Stomach (tissue), 4 donors: ENCODE measurements around the gene TNK2.

Experiments
- CTCF ChIP-seq, 7 experiments: fragments of 450-650 bp in 4 of 7; fragments of 200-600 bp in 3 of 7; sonication (generic) in 3 of 7; IDR thresholded peaks; one replicate each; pipeline ENCODE4 v1.5.1; 2016 to 2019; ENCODE audit warnings: antibody characterized with exemption in 7 of 7, control low read depth in 2 of 7, mild to moderate bottlenecking in 1 of 7
- POLR2A ChIP-seq, 4 donors: fragments of 450-650 bp; IDR thresholded peaks; one replicate each; pipeline ENCODE4 v1.6.1; 2016; ENCODE audit warnings: antibody characterized with exemption in 4 of 4, control low read depth in 2 of 4, mild to moderate bottlenecking in 1 of 4, moderate library complexity in 1 of 4
- POLR2AphosphoS5 ChIP-seq, 3 donors: sonication (generic); formaldehyde crosslinking; IDR thresholded peaks; one replicate each; pipeline ENCODE4 v1.6.1; 2016; ENCODE audit warnings: antibody characterized with exemption in 3 of 3

- TF ChIP-seq POLR2AphosphoS5 (IDR thresholded peaks at IDR 0.05) = no peak
- no peak for TF ChIP-seq POLR2A (IDR thresholded peaks at IDR 0.05)
- TF ChIP-seq CTCF (IDR thresholded peaks at IDR 0.05) = no peak
Observed at GRCh38 chr3:195878424-195879274, 29.7 kb downstream of the TNK2 start.
